ENCODE data around the gene CYFIP1. TPM values are rescaled to one million over a fixed set of nuclear protein-coding genes. Genes with fewer than 3 reads are reported as not detected.

CYFIP1 gene
- total and polyA plus RNA-seq, 2 of the 8 experiments (the other 6 are each of a cell fraction or from before 2014, with no cell fraction given) = 38.6 to 81.7 TPM

DNA sequence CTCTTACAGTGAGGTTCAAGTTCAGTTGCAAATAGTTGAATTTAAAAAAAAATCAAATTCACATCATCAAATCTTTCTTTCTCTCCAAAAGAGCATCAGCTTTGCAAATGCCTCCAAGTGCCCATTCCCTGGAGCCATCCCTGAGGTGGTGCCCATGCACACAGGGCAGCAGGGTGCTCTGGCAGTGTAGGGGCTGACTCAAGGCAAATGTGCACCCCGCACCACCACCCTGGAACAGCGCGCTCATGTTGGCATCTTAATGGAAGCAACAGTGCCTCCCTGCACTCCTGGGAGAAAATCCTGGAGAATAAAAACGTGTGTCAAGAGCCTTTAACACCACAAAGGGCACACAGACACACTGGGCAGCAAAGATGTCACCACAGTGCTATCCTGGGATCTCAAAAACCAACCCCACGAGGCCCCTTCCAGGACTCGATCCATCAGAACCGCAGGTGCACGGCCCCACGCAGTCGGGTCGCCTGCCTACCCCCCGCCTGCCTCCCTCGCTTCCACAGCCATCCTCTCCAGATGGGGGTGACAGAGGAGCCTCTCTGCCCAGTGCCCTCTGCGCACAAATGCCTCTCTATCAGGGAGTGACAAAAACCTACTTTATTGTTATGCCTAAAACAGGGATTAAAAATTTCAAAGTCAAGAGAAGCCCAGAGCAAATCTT, 90.9 kb downstream of the CYFIP1 start:
- Histone ChIP-seq H3K4ac (replicated peaks; ENCODE audit: insufficient read length, low read depth, low read length) (no peak overlapping the region), H3K79me2 (ENCODE audit: control insufficient read depth in 1 of 2, insufficient read depth in 2 of 2, low read length in 2 of 2) (no peaks in the 10 kb centered on the region), H4K20me1 (replicated peaks in 1 of 2; ENCODE audit: control insufficient read depth in 1 of 2, insufficient read depth in 2 of 2, low read length in 2 of 2) (peaks cover 0 to 3% of the 10 kb centered on the region in 2 experiments), H2AFZ (ENCODE audit: low read length) (no peak overlapping the region), H3K56ac (replicated peaks; ENCODE audit: insufficient read length, low read depth, low read length) (no peak overlapping the region), H2BK15ac (ENCODE audit: low read length) (no peak overlapping the region), H2BK12ac (ENCODE audit: low read depth, low read length) (no peak overlapping the region), H3K9ac (replicated peaks in 1 of 4; ENCODE audit: extremely low read depth in 1 of 4, low read depth in 3 of 4, low read length in 3 of 4) (no peak overlapping the region), H3K27ac (ENCODE audit: low read depth, low read length) (no peak overlapping the region), H4K8ac (ENCODE audit: extremely low read depth, insufficient read depth, low read length) (no peak overlapping the region), H3K9me3 (ENCODE audit: insufficient read depth in 2 of 2, low read depth in 1 of 2, low read length in 1 of 2) (no peaks in the 10 kb centered on the region), H4K91ac (replicated peaks; ENCODE audit: insufficient read length, low read length) (no peak overlapping the region), H3K4me2 (ENCODE audit: insufficient read depth in 1 of 2, low read depth in 2 of 2, low read length in 2 of 2) (no peak overlapping the region), H2AK5ac (ENCODE audit: low read depth, low read length) (no peak overlapping the region; the same call in 1 of the 2 replicates), H3K36me3 (ENCODE audit: control insufficient read depth in 2 of 4, insufficient read depth in 4 of 4, low read length in 3 of 4) (peaks cover 0 to 2% (median under 1%) of the 10 kb centered on the region in 4 experiments; a peak in 3 of 8 replicates), H3K23me2 (ENCODE audit: low read depth, low read length) (no peaks in the 10 kb centered on the region), H3K4me3 (ENCODE audit: extremely low read depth in 1 of 4, insufficient read depth in 2 of 4, low read depth in 3 of 4, low read length in 4 of 4) (no peak overlapping the region), H3K79me1 (ENCODE audit: low read depth, low read length) (no peaks in the 10 kb centered on the region), H3K18ac (ENCODE audit: extremely low read depth, low read length) (no peak overlapping the region), H2BK20ac (ENCODE audit: low read length) (no peak overlapping the region), H3K23ac (ENCODE audit: insufficient read length) (no peak overlapping the region), H3K14ac (ENCODE audit: insufficient read length) (no peak overlapping the region), H4K5ac (ENCODE audit: insufficient read length, low read depth, low read length) (no peak overlapping the region), H3K4me1 (replicated peaks in 1 of 4; ENCODE audit: control insufficient read depth in 3 of 4, insufficient read depth in 4 of 4, low read length in 3 of 4) (peaks cover 0 to 3% (median 0%) of the 10 kb centered on the region in 4 experiments; a peak in 1 of 7 replicates), H2BK5ac (ENCODE audit: low read depth, low read length) (no peak overlapping the region), H3K27me3 (replicated peaks in 1 of 4; ENCODE audit: control insufficient read depth in 3 of 4, extremely low read depth in 1 of 4, insufficient read depth in 3 of 4, low read length in 3 of 4) (no peaks in the 10 kb centered on the region), H2BK120ac (replicated peaks; ENCODE audit: low read depth, low read length) (no peak overlapping the region)
- DNase-seq (ENCODE audit: low read depth in 1 of 2, low spot score in 2 of 2) = no peak
- FAIRE-seq = no peak
- POLR2A ChIA-PET (ENCODE audit: partially characterized antibody) = no interaction called here
- TF ChIP-seq TCF12 (IDR thresholded peaks at IDR 0.05; ENCODE audit: low read depth, low read length) = no peak
- no peak for TF ChIP-seq PHF8 (conservative IDR thresholded peaks at IDR 0.05; ENCODE audit: low read depth, low read length)
- TF ChIP-seq NRF1 (IDR thresholded peaks at IDR 0.05; ENCODE audit: low read depth, low read length) = no peak
- no peak for TF ChIP-seq SIRT6 (IDR thresholded peaks at IDR 0.05; ENCODE audit: low read length)
- TF ChIP-seq SAP30 (IDR thresholded peaks at IDR 0.05; ENCODE audit: insufficient read depth, insufficient replicate concordance, low read length) = no peak
- no peak for TF ChIP-seq EGR1 (IDR thresholded peaks at IDR 0.05; ENCODE audit: borderline replicate concordance, low read depth, low read length)
- no peak for TF ChIP-seq CBX5 (IDR thresholded peaks at IDR 0.05; ENCODE audit: low read depth, low read length)
- TF ChIP-seq HDAC2 (IDR thresholded peaks at IDR 0.05; ENCODE audit: borderline replicate concordance in 1 of 2, low read depth in 2 of 2, low read length in 2 of 2) = no peak
- no peak for TF ChIP-seq JUN (IDR thresholded peaks at IDR 0.05; ENCODE audit: low read depth, low read length)
- TF ChIP-seq SRF (IDR thresholded peaks at IDR 0.05; ENCODE audit: low read depth, low read length) = no peak
- CTCF ChIA-PET (ENCODE audit: partially characterized antibody) = no interaction called here
- 94% methylated on average over 13 of the region's 14 CpGs; no CpG with 5 or more reads in 1 of the 2 experiments for WGBS, 2 experiments (ENCODE audit: extremely low coverage in 1 of 2, insufficient coverage in 1 of 2, insufficient read length in 1 of 2, insufficient replicate concordance in 2 of 2, low coverage in 1 of 2, low lambda C conversion rate in 2 of 2, missing lambda C conversion rate in 1 of 2)

Measured in H1 (cell line).